Measurements from ENCODE around the gene FBH1.

FBH1 gene

GRCh38 chr10:5919568-5919967 is 29.5 kb downstream of the FBH1 start:
- no peak overlapping the region for H3K27ac ChIP-seq (ENCODE audit: insufficient read depth in 1 of 2, low read depth in 1 of 2, low read length in 2 of 2, poor library complexity in 1 of 2, severe bottlenecking in 2 of 2)
- WGBS (ENCODE audit: insufficient coverage): no CpG with 5 or more reads among the region's 7 CpGs
- no peaks in the 10 kb centered on the region for H3K9me3 ChIP-seq (ENCODE audit: control extremely low read depth in 1 of 5, control insufficient read depth in 4 of 5, insufficient read depth in 2 of 5, low read depth in 1 of 5, low read length in 4 of 5)
- H3K27me3 ChIP-seq (replicated peaks in 2 of 5; ENCODE audit: control insufficient read depth in 4 of 5, insufficient read depth in 5 of 5, low read length in 4 of 5): no peaks in the 10 kb centered on the region
- no peak overlapping the region for H3K4me3 ChIP-seq (ENCODE audit: control insufficient read depth in 1 of 7, extremely low read depth in 1 of 7, insufficient read depth in 4 of 7, low read depth in 2 of 7, low read length in 6 of 7)
- peaks cover 39 to 95% (median 81%) of the 10 kb centered on the region in 4 experiments for H3K36me3 ChIP-seq (ENCODE audit: control insufficient read depth in 4 of 4, insufficient read depth in 4 of 4, low read length in 3 of 4)
- POLR2A ChIA-PET: no interaction called here
- no peak for DNase-seq
- no peaks in the 10 kb centered on the region for H3K4me1 ChIP-seq (ENCODE audit: control extremely low read depth in 1 of 4, control insufficient read depth in 4 of 4, insufficient read depth in 4 of 4, low read length in 3 of 4)
- CTCF ChIA-PET: interaction anchor here (1.0 kb wide), 1 partner anchor 13 kb away, joined by 3 read pairs; no protein-coding TSS in a partner anchor

DNA sequence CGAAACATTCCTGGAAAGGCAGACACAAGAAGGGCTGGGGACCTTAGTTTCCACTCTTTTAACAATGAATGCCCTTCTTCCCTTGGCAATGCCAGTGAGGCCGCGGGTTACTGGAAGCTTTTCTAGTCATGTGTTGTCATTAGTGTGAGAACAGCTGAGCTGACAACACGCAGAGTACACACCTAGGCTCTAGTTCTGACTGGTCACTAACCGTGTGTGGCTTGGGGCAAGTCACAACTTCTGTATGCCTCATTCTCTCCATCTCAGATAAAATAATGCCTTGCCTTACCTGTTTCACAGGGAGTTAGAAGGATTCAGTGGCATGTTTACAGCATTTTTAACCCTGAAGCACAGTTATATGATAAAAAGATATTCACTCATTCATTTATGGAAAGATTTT is 31.7 kb downstream of the FBH1 start:
- H3K4me3 ChIP-seq (ENCODE audit: control insufficient read depth in 1 of 7, extremely low read depth in 1 of 7, insufficient read depth in 4 of 7, low read depth in 2 of 7, low read length in 6 of 7): no peak overlapping the region
- 100% methylated on average over 3 of the region's 5 CpGs for WGBS (ENCODE audit: insufficient coverage)
- DNase-seq: no peak
- H3K27me3 ChIP-seq (replicated peaks in 2 of 5; ENCODE audit: control insufficient read depth in 4 of 5, insufficient read depth in 5 of 5, low read length in 4 of 5): no peaks in the 10 kb centered on the region
- no peak overlapping the region for H3K27ac ChIP-seq (ENCODE audit: insufficient read depth in 1 of 2, low read depth in 1 of 2, low read length in 2 of 2, poor library complexity in 1 of 2, severe bottlenecking in 2 of 2)
- H3K4me1 ChIP-seq (ENCODE audit: control extremely low read depth in 1 of 4, control insufficient read depth in 4 of 4, insufficient read depth in 4 of 4, low read length in 3 of 4): no peaks in the 10 kb centered on the region
- CTCF ChIA-PET: no interaction called here
- H3K9me3 ChIP-seq (ENCODE audit: control extremely low read depth in 1 of 5, control insufficient read depth in 4 of 5, insufficient read depth in 2 of 5, low read depth in 1 of 5, low read length in 4 of 5): no peaks in the 10 kb centered on the region
- POLR2A ChIA-PET: no interaction called here
- peaks cover 31 to 89% (median 74%) of the 10 kb centered on the region in 4 experiments for H3K36me3 ChIP-seq (ENCODE audit: control insufficient read depth in 4 of 4, insufficient read depth in 4 of 4, low read length in 3 of 4)

DNA sequence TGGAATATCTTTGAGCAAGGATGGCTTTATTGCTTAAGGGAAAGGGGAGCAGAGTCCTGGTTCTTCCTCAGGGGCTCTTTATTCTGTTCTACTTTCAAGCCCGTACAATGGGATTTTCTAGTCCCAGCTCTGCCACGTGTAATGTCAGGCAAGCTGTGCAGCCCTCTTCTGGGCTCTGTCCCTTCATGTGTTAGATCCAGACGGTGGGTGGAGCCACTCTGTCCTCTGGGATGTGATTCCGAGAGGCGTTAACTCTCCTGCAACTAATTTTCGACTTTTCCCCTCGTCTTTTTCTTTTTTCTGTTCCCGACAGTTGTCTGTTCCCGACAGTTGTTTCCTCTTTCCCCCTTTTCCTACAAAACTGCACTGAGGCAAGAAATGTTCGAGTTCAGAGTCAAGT is 34.8 kb downstream of the FBH1 start:
- Histone ChIP-seq H3K27me3 (replicated peaks in 2 of 5; ENCODE audit: control insufficient read depth in 4 of 5, insufficient read depth in 5 of 5, low read length in 4 of 5) (no peaks in the 10 kb centered on the region), H3K9me3 (ENCODE audit: control extremely low read depth in 1 of 5, control insufficient read depth in 4 of 5, insufficient read depth in 2 of 5, low read depth in 1 of 5, low read length in 4 of 5) (no peaks in the 10 kb centered on the region), H3K4me1 (ENCODE audit: control extremely low read depth in 1 of 4, control insufficient read depth in 4 of 4, insufficient read depth in 4 of 4, low read length in 3 of 4) (no peaks in the 10 kb centered on the region), H3K4me3 (ENCODE audit: control insufficient read depth in 1 of 7, extremely low read depth in 1 of 7, insufficient read depth in 4 of 7, low read depth in 2 of 7, low read length in 6 of 7) (no peak overlapping the region), H3K27ac (ENCODE audit: insufficient read depth in 1 of 2, low read depth in 1 of 2, low read length in 2 of 2, poor library complexity in 1 of 2, severe bottlenecking in 2 of 2) (no peak overlapping the region), H3K36me3 (ENCODE audit: control insufficient read depth in 4 of 4, insufficient read depth in 4 of 4, low read length in 3 of 4) (peaks cover 30 to 90% (median 74%) of the 10 kb centered on the region in 4 experiments)
- ChIA-PET CTCF (interaction anchor here (0.6 kb wide), 1 partner anchor 124 kb away, joined by 4 read pairs; no protein-coding TSS in a partner anchor), POLR2A (no interaction called here)
- no peak for DNase-seq
- WGBS (ENCODE audit: insufficient coverage): 95% methylated on average over 10 of the region's 10 CpGs

DNA sequence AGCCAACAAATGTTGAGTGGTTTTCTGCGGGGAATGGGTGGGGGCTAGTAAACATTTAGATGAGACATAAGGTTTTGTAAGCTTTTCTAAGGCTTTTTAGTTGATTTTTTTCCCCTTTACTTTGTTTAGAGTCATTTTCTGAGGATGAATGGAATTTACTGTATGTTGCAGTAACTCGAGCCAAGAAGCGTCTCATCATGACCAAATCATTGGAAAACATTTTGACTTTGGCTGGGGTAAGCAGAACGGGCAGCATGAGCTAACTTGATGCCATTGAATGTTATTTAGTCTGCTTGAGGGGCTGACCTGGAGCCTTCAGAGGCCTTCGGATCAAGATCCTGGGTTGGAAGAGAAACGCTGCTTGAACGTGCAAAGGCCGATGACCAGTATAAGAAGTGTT is 37.3 kb downstream of the FBH1 start:
- H3K4me3 ChIP-seq (ENCODE audit: control insufficient read depth in 1 of 7, extremely low read depth in 1 of 7, insufficient read depth in 4 of 7, low read depth in 2 of 7, low read length in 6 of 7): no peak overlapping the region
- H3K9me3 ChIP-seq (ENCODE audit: control extremely low read depth in 1 of 5, control insufficient read depth in 4 of 5, insufficient read depth in 2 of 5, low read depth in 1 of 5, low read length in 4 of 5): no peaks in the 10 kb centered on the region
- ChIA-PET CTCF (no interaction called here), POLR2A (no interaction called here)
- 98% methylated on average over 8 of the region's 8 CpGs for WGBS (ENCODE audit: insufficient coverage)
- H3K27me3 ChIP-seq (replicated peaks in 2 of 5; ENCODE audit: control insufficient read depth in 4 of 5, insufficient read depth in 5 of 5, low read length in 4 of 5): no peaks in the 10 kb centered on the region
- no peaks in the 10 kb centered on the region for H3K4me1 ChIP-seq (ENCODE audit: control extremely low read depth in 1 of 4, control insufficient read depth in 4 of 4, insufficient read depth in 4 of 4, low read length in 3 of 4)
- no peak overlapping the region for H3K27ac ChIP-seq (ENCODE audit: insufficient read depth in 1 of 2, low read depth in 1 of 2, low read length in 2 of 2, poor library complexity in 1 of 2, severe bottlenecking in 2 of 2)
- DNase-seq: no peak
- H3K36me3 ChIP-seq (ENCODE audit: control insufficient read depth in 4 of 4, insufficient read depth in 4 of 4, low read length in 3 of 4): peaks cover 22 to 85% (median 62%) of the 10 kb centered on the region in 4 experiments

DNA sequence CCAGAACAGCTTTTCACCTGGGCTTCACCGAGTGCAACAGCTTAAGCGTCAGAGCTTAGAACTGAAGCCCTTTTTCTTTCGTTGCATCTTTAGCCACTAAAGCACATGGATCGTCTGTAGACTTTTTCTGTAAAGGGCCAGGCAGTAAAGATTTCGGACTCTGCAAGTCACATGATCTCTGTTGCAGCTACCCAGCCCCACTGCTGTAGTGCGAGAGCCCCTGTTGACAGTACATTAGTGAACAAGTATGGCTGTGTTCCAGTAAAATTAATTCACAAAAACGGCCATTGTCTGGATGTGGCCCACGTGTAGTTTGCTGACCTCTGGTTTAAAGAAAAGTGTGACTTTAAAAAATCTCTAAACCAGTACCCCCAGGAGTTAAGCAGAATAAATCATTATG is 39.4 kb downstream of the FBH1 start:
- H3K27ac ChIP-seq (ENCODE audit: insufficient read depth in 1 of 2, low read depth in 1 of 2, low read length in 2 of 2, poor library complexity in 1 of 2, severe bottlenecking in 2 of 2): no peak overlapping the region
- no peaks in the 10 kb centered on the region for H3K27me3 ChIP-seq (replicated peaks in 2 of 5; ENCODE audit: control insufficient read depth in 4 of 5, insufficient read depth in 5 of 5, low read length in 4 of 5)
- peaks cover 19 to 72% (median 53%) of the 10 kb centered on the region in 4 experiments for H3K36me3 ChIP-seq (ENCODE audit: control insufficient read depth in 4 of 4, insufficient read depth in 4 of 4, low read length in 3 of 4)
- CTCF ChIA-PET: no interaction called here
- no peaks in the 10 kb centered on the region for H3K4me1 ChIP-seq (ENCODE audit: control extremely low read depth in 1 of 4, control insufficient read depth in 4 of 4, insufficient read depth in 4 of 4, low read length in 3 of 4)
- POLR2A ChIA-PET: no interaction called here
- H3K9me3 ChIP-seq (ENCODE audit: control extremely low read depth in 1 of 5, control insufficient read depth in 4 of 5, insufficient read depth in 2 of 5, low read depth in 1 of 5, low read length in 4 of 5): no peaks in the 10 kb centered on the region
- DNase-seq: no peak
- 98% methylated on average over 5 of the region's 8 CpGs for WGBS (ENCODE audit: insufficient coverage)
- H3K4me3 ChIP-seq (ENCODE audit: control insufficient read depth in 1 of 7, extremely low read depth in 1 of 7, insufficient read depth in 4 of 7, low read depth in 2 of 7, low read length in 6 of 7): no peak overlapping the region

DNA sequence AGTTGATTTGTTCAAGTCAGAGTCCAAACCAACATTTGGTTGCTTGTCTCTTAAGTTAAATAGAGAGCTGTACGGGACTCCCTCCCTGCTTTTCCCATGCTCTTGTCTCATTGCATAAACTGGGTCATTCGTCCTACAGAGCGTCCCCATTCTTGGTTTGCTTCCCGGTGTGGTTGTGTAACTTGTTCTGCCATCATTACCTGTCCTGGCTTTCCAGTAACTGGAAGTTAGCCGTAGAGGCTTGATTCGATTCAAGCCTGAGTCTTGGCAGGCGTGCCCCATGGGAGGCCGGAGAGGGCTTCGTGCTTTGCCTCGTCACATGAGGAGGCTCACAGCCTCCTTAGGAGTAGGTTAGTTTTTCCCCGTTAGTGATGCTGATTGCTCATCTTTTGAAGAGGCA is 40.2 kb downstream of the FBH1 start:
- H3K27ac ChIP-seq (ENCODE audit: insufficient read depth in 1 of 2, low read depth in 1 of 2, low read length in 2 of 2, poor library complexity in 1 of 2, severe bottlenecking in 2 of 2): no peak overlapping the region
- H3K9me3 ChIP-seq (ENCODE audit: control extremely low read depth in 1 of 5, control insufficient read depth in 4 of 5, insufficient read depth in 2 of 5, low read depth in 1 of 5, low read length in 4 of 5): no peaks in the 10 kb centered on the region
- peaks cover 21 to 69% (median 52%) of the 10 kb centered on the region in 4 experiments for H3K36me3 ChIP-seq (ENCODE audit: control insufficient read depth in 4 of 4, insufficient read depth in 4 of 4, low read length in 3 of 4)
- ChIA-PET POLR2A (interaction anchor here (0.6 kb wide), 1 partner anchor 31 kb away, joined by 3 read pairs; no protein-coding TSS in a partner anchor), CTCF (no interaction called here)
- H3K27me3 ChIP-seq (replicated peaks in 2 of 5; ENCODE audit: control insufficient read depth in 4 of 5, insufficient read depth in 5 of 5, low read length in 4 of 5): no peaks in the 10 kb centered on the region
- DNase-seq: no peak
- H3K4me3 ChIP-seq (ENCODE audit: control insufficient read depth in 1 of 7, extremely low read depth in 1 of 7, insufficient read depth in 4 of 7, low read depth in 2 of 7, low read length in 6 of 7): no peak overlapping the region
- H3K4me1 ChIP-seq (ENCODE audit: control extremely low read depth in 1 of 4, control insufficient read depth in 4 of 4, insufficient read depth in 4 of 4, low read length in 3 of 4): no peaks in the 10 kb centered on the region
- 92% methylated on average over 10 of the region's 11 CpGs for WGBS (ENCODE audit: insufficient coverage)

DNA sequence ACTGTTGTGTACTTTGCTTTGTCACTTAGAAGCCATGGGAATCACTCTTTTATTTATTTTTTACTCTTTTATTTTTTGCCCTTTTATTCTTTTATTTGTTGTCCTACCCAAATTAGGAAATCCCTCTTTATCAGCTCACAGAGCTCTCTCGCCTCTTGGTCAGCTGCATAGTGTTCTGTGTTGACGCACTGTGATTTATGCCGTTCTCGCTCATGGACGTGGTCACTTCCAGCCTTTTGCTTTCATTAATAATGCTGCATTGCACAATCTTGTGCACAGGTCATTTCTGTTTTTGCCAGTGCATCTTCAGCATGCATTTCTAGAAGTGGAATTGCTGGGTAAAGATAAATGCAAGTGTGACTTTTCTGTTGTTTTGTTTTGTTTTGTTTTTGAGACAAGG is 42.3 kb downstream of the FBH1 start:
- WGBS (ENCODE audit: insufficient coverage): 99% methylated on average over 5 of the region's 5 CpGs

More for the DNA sequence above, 42.3 kb downstream of the FBH1 start:
- H3K4me3 ChIP-seq (ENCODE audit: control insufficient read depth in 1 of 7, extremely low read depth in 1 of 7, insufficient read depth in 4 of 7, low read depth in 2 of 7, low read length in 6 of 7): no peak overlapping the region
- CTCF ChIA-PET: no interaction called here
- POLR2A ChIA-PET: no interaction called here
- no peaks in the 10 kb centered on the region for H3K27me3 ChIP-seq (replicated peaks in 2 of 5; ENCODE audit: control insufficient read depth in 4 of 5, insufficient read depth in 5 of 5, low read length in 4 of 5)
- no peak for DNase-seq
- no peaks in the 10 kb centered on the region for H3K4me1 ChIP-seq (ENCODE audit: control extremely low read depth in 1 of 4, control insufficient read depth in 4 of 4, insufficient read depth in 4 of 4, low read length in 3 of 4)
- peaks cover 11 to 74% (median 51%) of the 10 kb centered on the region in 4 experiments for H3K36me3 ChIP-seq (ENCODE audit: control insufficient read depth in 4 of 4, insufficient read depth in 4 of 4, low read length in 3 of 4)
- H3K27ac ChIP-seq (ENCODE audit: insufficient read depth in 1 of 2, low read depth in 1 of 2, low read length in 2 of 2, poor library complexity in 1 of 2, severe bottlenecking in 2 of 2): no peak overlapping the region
- no peaks in the 10 kb centered on the region for H3K9me3 ChIP-seq (ENCODE audit: control extremely low read depth in 1 of 5, control insufficient read depth in 4 of 5, insufficient read depth in 2 of 5, low read depth in 1 of 5, low read length in 4 of 5)
